Activated CD8-positive, alpha-beta memory T cell treated with anti-CD3 and anti-CD28 coated beads for 48 hours (primary cell): Measurements from ENCODE around the gene ABHD17C.

Experiments
- DNase-seq, 3 experiments: peaks; one replicate each; pipeline ENCODE4 v3.0.0-alpha.2; 2020; ENCODE audit warnings: low read depth in 2 of 3, low spot score in 2 of 3

ABHD17C gene

GRCh38 chr15:80727596-80727995, 32.5 kb downstream of the ABHD17C start:
- no peak for DNase-seq

GRCh38 chr15:80730387-80730786, 35.3 kb downstream of the ABHD17C start:
- DNase-seq = no peak

DNA sequence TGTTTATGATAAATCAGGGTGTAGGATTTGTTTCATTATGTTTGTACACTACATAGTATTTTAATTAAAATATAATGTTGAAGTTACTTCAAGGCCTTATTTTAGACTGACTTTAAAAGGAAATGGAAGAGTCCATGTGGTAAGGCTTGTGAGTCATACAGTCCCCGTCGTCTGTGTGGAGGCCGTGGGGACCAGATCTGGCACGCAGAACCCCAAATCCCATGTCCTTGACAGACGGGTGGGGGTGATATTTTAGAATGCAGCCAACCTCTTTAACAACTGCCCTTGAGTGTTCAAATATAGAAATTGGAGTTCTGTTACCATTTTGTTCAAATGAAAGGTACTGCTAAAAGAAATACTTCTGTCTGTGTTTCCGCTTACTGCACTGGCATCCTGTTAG, 35.8 kb downstream of the ABHD17C start:
- no peak for DNase-seq

- DNase-seq = no peak
These were observed 37.1 kb downstream of the ABHD17C start for GRCh38 chr15:80732167-80732566.

DNA sequence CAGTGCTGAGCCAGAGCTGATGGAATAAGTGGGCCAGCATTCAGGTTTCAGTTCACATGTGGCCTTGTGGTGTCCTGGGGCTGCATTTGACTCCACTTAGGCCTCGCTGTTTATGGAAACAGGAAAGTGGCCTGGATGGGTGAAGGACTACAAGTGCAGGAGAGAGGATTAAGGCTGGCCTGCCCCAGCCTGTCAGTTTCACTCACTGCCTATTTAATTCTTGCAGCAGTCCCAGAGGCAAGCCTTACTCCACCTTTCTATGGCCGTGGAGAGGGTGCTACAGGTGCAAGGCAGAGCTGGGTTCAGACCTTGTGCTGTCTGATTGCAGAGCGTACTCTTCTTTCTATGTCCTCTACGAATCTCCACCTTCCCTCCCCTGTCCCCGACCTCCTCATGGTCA, 37.7 kb downstream of the ABHD17C start:
- DNase-seq = no peak

- DNase-seq = no peak
These were observed 38.4 kb downstream of the ABHD17C start for GRCh38 chr15:80733460-80733859.

DNA sequence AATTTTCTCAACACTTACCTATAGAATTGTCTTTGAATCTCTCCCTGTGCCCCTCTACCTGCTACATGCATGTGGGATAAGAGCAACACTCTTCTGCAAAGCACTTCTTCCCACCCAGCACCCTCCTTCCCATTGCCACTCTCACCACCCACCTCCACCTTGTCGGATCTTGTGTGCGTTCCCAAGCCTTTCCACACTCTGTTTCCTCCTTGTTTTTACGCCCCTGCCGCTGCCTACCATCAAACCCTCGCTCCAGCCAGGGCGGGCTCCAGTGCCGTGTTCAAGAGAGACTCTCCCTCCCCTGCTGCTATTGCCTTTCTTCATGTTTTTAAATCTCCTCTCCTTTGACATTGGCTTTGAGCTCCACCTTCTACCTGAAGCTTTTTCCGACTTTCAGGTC, 40.2 kb downstream of the ABHD17C start:
- DNase-seq = no peak

GRCh38 chr15:80736560-80736959, 41.5 kb downstream of the ABHD17C start:
- no peak for DNase-seq

DNA sequence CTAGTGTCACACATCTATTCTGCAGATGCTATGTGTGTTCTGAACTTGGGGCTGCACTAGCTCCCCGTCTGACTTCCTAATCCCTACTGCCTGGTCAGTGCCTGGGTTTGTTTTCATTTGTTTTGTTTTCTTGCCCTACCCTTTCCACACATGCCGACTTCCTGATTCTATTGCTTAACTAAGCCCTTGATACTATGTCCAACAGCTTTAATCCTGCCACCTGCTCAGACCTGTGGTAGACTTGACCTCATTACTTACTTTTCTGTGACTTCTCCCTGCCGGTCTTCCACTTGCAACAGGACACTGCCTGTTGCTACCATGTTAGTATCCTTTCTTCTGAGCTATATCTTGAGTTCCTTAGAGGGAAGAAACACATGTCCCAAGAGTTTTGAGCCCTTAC, 44.8 kb downstream of the ABHD17C start:
- no peak for DNase-seq

DNA sequence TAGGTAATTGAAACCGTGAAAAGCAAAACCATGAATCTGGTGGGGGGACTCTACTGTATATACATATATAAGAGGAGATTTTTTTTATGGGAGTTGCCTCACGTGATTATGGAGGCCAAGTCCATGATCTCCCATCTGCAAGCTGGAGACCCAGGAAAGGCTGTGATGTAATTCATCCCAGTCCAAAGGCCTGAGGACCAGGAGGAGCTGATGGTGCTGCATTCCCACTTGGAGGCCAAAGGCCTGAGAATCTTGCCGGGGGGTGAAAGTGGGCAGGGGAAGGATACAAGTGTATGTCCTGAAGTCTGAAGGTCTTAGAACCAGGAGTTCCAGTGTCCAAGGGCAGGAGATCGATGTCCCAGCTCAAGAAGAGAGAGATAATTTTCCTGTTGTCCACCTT, 47.0 kb downstream of the ABHD17C start:
- DNase-seq = no peak

DNA sequence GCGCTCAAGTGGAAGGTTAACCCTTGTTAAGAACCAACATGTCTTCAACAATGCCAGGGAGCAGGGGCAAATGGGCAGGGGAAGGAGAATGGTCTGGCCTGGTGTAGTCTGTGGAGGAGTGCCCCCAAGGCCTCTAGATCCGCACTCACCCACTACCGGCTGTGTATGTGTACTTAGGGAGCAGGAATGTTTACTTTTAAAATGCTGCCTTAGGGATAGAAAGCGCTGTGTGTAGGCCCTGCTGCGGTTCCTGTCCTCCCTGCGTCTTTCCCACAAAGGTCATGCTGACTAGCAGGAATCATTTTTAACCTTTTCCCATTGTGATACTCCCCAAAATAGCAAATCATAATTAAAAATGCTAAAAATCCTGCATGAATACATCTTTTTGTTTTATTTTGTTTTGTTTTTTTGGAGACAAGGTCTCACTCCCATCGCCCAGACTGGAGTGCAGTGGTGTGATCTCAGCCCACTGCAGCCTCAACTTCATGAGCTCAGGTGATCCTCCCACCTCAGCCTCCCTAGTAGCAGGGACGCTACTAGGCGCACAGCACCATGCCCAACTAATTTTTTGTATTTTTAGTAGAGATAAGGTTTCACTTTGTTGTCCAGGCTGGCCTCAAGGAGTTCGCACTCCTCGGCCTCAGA, 48.2 kb downstream of the ABHD17C start:
- DNase-seq = no peak

DNA sequence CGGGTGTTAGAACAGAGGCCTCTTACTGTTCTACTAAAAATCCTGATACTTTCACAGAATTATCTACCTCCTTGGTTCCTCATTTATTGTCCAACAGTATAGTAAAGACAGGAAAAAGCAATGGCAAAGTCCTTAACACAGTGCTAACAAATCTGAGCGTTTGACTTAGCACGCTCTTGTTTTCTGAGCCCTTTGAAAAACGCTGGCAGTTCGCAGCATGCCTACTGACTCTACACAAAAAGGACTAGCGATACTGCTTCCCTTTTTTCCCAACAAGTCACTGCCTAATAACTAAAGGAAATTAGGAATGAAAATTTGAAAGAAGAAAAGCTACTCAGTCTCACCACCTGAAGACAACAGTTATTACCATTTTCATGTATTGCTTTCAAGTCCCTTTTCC, 49.3 kb downstream of the ABHD17C start:
- no peak for DNase-seq

DNA sequence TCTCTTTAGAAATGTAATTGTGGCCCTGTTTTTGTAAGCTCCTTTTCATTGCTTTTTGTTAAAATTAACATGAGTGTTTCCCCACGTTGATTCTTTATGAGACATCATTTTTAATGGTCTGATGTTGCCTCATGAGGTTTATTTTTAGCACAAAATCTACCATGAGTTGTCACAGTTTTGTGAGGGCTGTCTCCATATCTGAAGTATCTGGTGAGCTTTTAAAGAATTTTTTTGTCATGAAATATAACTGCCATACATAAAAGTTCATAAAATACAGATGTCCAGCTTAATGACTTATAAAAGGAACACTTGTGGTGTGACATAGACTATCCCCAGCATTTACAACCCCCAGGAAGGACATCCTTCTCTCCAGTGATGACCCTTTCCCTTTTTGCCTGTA, 49.7 kb downstream of the ABHD17C start:
- DNase-seq = no peak

GRCh38 chr15:80745888-80746287, 50.8 kb downstream of the ABHD17C start:
- DNase-seq = no peak

DNA sequence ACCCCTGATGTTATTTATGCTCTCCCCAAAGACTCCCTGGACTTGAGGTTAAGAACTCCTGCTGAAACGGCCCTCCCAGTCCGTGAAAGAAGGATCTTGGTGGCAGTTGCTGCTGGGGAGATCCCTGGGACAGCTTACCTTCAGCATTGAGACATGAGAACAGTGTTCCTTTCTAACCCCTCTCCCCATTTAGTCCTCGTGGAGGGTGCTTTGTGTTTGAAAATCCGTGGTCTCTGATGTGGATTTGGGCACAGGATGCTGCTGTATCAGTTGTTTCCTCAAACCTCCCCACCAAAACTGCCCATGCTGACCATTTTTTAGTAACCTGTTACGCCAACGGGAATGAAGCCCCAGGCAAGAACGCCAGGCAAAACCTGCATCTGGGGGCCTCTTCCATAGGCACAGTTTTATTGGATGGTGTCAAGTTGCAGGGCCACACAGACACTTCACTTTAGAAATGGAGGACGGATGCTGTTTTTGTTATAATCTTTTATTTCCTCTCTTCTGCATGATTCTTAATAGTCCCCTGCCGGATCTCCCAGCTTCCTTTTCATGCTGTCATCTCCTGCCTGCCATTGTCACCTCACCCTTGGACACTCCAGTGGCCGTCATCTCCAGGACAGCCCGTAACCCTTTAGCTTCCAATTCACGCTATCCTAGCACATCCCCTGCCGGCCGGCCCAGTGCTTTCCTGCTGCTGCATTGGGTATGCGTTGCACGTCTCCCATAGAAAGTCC, 52.4 kb downstream of the ABHD17C start:
- no peak for DNase-seq

GRCh38 chr15:80749589-80749988, 54.5 kb downstream of the ABHD17C start:
- DNase-seq = no peak

GRCh38 chr15:80750575-80750974, 55.5 kb downstream of the ABHD17C start:
- DNase-seq = no peak

- no peak for DNase-seq
These were observed 57.1 kb downstream of the ABHD17C start for GRCh38 chr15:80752204-80752603.

GRCh38 chr15:80753161-80753560, 58.1 kb downstream of the ABHD17C start:
- no peak for DNase-seq

DNA sequence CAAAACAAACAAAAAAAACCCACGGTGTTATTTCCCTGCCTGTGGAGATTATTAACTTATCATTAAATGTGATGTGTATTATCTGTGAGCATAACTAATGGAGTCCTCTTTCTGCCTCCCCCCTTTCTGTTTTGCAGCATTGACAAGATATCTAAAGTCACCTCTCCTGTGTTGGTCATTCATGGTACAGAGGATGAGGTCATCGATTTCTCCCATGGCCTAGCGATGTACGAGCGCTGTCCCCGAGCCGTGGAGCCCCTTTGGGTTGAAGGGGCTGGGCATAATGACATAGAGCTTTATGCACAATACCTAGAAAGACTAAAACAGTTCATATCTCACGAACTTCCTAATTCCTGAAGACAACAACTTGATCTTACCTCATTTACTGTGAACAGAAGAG, 58.9 kb downstream of the ABHD17C start:
- DNase-seq = no peak

DNA sequence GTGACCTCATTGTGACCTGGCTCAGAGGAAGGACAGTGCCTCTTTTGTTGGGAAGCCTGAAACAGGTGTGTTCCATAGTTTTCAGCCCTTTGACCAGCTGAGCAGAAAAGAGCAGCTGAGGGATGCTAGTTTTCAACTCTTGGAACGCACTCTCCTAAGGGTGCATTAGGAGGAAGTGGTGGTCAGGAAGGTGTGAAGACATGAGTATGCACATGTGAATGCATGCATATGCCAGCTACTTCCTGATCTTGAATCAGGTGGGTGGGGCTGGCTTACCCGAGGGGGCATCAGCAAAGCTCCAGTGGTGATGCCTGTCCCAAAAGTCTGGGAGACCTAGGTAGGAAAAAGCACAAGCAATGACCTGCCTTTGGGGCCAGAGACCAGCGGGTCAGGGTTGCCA, 60.8 kb downstream of the ABHD17C start:
- DNase-seq = no peak

DNA sequence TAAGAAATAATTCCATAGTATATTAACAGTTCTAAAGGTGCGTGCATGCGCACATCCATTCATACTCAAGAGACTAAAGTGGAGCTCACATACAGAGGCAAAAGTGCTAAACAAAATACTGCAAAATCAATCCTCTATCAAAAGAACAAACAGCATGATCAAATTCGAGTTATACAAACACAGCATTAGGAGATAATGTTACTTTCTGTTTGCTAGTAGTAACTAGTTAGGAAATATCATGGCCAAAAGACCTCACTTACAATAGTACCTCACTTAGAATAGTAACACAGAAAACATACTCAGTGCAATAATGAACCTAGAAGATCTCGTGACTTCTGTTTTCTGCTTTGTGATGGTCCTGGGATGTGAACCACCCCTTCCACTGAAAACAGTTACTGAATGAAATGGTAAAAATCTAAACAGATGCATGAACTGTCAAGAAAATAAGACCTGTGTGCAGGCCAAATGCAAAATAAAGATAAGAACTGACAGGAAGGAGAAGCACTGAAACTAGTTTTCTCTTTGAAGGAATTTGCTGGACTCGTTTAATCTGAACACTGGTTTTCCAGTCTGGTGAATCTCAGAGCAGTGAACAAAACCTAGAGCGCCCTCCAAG, 63.1 kb downstream of the ABHD17C start:
- no peak for DNase-seq

DNA sequence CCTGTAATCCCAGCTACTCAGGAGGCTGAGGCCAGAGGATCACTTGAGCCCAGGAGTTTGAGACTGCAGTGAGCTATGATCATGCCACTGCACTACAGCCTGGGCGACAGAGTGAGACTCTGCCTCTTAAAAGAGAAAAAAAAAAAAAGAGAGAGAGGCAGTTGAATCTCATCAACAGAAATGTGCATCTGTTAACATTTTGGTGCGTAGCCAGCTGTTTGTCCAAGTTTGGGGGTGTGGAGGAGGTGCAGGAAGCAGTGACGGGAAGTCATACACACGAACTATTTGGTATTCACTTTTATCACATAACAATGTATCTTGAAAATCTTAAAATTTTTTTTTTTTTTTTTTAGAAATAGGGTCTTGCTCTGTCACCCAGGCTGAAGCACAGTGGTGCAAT, 65.8 kb downstream of the ABHD17C start:
- DNase-seq = no peak
